Ishikawa (cell line): ENCODE results near the gene NPAT.

Source experiments
- CEBPB ChIP-seq: IDR thresholded peaks from 2 replicates; pipeline ENCODE4 v1.6.1; 2012
- CREB1 ChIP-seq: IDR thresholded peaks from 2 replicates; pipeline ENCODE4 v1.6.1; 2012; ENCODE audit warnings: low read depth
- EGR1 ChIP-seq: IDR thresholded peaks from 2 replicates; pipeline ENCODE4 v1.6.1; 2012
- EP300 ChIP-seq: IDR thresholded peaks from 2 replicates; pipeline ENCODE4 v1.6.1; 2012; ENCODE audit warnings: borderline replicate concordance
- FOXM1 ChIP-seq: IDR thresholded peaks from 2 replicates; pipeline ENCODE4 v1.6.1; 2012; ENCODE audit warnings: low read depth, borderline replicate concordance
- NFIC ChIP-seq: IDR thresholded peaks from 2 replicates; pipeline ENCODE4 v1.6.1; 2012
- RAD21 ChIP-seq: IDR thresholded peaks from 2 replicates; pipeline ENCODE4 v1.6.1; 2012; ENCODE audit warnings: low read depth
- TAF1 ChIP-seq: IDR thresholded peaks from 2 replicates; pipeline ENCODE4 v1.6.1; 2012; ENCODE audit warnings: low read depth, mild to moderate bottlenecking
- TCF12 ChIP-seq: IDR thresholded peaks from 2 replicates; pipeline ENCODE4 v1.6.1; 2012; ENCODE audit warnings: low read depth
- TEAD4 ChIP-seq: IDR thresholded peaks from 2 replicates; pipeline ENCODE4 v1.6.1; 2012
- USF1 ChIP-seq: IDR thresholded peaks from 2 replicates; pipeline ENCODE4 v1.6.1; 2012
- YY1 ChIP-seq: IDR thresholded peaks from 2 replicates; pipeline ENCODE4 v1.6.1; 2012; ENCODE audit warnings: low read depth
- ZBTB7A ChIP-seq: IDR thresholded peaks from 2 replicates; pipeline ENCODE4 v1.6.1; 2012; ENCODE audit warnings: low read depth
- TF ChIP-seq, protein P1 (sequence below): IDR thresholded peaks from 2 replicates; pipeline ENCODE4 v1.6.1; 2012; ENCODE audit warnings: low read depth, mild to moderate bottlenecking
- TF ChIP-seq, protein P2 (sequence below): IDR thresholded peaks from 2 replicates; pipeline ENCODE4 v1.6.1; 2012

The NPAT gene

DNA sequence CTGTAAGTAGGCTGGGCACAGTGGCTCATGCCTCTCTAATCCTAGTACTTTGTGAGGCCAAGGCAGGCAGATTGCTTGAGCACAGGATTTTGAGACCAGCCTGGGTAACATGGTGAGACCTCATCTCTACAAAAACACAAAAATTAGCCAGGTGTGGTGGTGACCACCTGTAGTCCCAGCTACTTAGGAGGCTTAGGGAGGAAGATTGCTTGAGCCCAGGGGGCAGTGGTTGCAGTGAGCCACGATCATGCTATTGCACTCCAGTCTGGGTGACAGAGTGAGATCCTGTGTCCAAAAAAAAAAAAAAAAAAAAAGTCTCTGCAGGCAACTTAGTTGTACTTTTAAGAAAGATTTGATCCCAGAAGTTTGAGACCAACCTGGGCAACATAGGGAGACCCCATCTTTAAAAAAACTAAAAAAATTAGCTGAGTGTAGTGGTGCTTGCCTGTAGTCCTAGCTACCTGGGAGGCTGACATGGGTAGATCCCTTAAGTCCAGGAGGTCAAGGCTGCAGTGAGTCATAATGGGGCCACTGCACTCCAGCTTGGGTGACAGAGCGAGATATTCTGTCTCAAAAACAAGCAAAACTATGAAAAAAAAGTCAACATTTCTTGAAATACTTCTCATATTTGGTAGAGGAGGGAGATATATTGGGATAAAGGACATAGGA, 11.0 kb upstream of the NPAT start:
- TF ChIP-seq, protein P1, sequence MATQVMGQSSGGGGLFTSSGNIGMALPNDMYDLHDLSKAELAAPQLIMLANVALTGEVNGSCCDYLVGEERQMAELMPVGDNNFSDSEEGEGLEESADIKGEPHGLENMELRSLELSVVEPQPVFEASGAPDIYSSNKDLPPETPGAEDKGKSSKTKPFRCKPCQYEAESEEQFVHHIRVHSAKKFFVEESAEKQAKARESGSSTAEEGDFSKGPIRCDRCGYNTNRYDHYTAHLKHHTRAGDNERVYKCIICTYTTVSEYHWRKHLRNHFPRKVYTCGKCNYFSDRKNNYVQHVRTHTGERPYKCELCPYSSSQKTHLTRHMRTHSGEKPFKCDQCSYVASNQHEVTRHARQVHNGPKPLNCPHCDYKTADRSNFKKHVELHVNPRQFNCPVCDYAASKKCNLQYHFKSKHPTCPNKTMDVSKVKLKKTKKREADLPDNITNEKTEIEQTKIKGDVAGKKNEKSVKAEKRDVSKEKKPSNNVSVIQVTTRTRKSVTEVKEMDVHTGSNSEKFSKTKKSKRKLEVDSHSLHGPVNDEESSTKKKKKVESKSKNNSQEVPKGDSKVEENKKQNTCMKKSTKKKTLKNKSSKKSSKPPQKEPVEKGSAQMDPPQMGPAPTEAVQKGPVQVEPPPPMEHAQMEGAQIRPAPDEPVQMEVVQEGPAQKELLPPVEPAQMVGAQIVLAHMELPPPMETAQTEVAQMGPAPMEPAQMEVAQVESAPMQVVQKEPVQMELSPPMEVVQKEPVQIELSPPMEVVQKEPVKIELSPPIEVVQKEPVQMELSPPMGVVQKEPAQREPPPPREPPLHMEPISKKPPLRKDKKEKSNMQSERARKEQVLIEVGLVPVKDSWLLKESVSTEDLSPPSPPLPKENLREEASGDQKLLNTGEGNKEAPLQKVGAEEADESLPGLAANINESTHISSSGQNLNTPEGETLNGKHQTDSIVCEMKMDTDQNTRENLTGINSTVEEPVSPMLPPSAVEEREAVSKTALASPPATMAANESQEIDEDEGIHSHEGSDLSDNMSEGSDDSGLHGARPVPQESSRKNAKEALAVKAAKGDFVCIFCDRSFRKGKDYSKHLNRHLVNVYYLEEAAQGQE: no peak
- TF ChIP-seq ZBTB7A (no peak), NFIC (no peak), CEBPB (no peak), EGR1 (no peak), TEAD4 (no peak), RAD21 (no peak), EP300 (no peak), TAF1 (no peak), USF1 (no peak), YY1 (no peak), TCF12 (no peak), FOXM1 (no peak), CREB1 (no peak)
- TF ChIP-seq, protein P2, sequence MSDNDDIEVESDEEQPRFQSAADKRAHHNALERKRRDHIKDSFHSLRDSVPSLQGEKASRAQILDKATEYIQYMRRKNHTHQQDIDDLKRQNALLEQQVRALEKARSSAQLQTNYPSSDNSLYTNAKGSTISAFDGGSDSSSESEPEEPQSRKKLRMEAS: no peak

- TF ChIP-seq CEBPB (no peak), EP300 (no peak), TEAD4 (no peak), TAF1 (no peak), NFIC (no peak), ZBTB7A (no peak), USF1 (no peak), CREB1 (no peak), YY1 (no peak), RAD21 (no peak), FOXM1 (no peak)
- TF ChIP-seq, protein P1: no peak
These were observed 5.8 kb upstream of the NPAT start for GRCh38 chr11:108228251-108228650.

- TF ChIP-seq YY1 (no peak), CREB1 (no peak), CEBPB (no peak), RAD21 (no peak), EGR1 (no peak)
These were observed 3.6 kb upstream of the NPAT start for GRCh38 chr11:108226036-108226435.

DNA sequence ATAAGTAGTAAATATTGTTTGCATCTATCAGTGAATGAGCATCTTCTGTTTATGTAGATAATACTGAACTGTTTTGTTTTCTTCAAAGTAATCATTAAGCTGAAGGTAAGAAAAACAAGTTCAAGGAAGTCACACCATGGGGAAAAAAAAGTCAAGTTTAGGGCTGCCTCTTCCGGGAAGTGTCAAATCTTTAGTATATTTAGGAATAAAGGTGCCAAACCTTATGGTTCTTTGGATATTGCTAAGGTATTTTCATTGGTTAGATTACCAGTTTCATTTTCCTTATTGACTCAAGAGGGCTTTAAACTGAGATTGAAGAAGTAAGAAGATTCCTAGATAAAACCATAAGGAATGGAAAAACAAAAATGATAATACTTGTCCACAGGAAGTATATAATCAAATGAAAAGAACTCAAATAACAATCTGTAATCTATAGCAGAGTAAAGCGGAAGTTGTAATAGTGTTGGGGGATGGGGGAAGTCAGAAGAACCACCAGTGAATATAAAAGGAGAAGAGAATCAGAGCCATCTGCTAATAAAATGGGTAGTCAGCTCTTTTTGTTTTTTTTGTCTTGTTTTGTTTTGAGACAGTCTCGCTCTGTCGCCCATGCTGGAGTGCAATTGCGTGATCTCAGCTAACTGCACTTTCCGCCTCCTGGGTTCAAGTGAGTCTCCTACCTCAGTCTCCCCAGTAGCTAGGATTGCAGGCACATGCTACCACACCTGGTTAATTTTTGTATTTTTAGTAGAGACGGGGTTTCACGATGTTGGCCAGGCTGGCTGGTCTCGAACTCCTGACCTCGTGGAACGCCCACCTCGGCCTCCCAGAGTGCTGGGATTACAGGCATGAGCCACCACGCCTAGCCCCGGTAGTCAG, 2.7 kb upstream of the NPAT start:
- TF ChIP-seq, protein P2: no peak
- TF ChIP-seq NFIC: no peak
- no peak for TF ChIP-seq CEBPB
- no peak for TF ChIP-seq TAF1
- no peak for TF ChIP-seq EGR1
- TF ChIP-seq YY1: no peak
- TF ChIP-seq USF1: no peak
- TF ChIP-seq, protein P1: no peak
- no peak for TF ChIP-seq ZBTB7A
- TF ChIP-seq RAD21: no peak
- TF ChIP-seq EP300: no peak
- no peak for TF ChIP-seq CREB1
- TF ChIP-seq TCF12: no peak
